Heart left ventricle (tissue), 13 donors: ENCODE data around the gene BTD.

Experiments used
- POLR2A ChIP-seq, 2 donors: fragments of 450-650 bp; IDR thresholded peaks; one replicate each; pipeline ENCODE4 v1.6.1; 2017; ENCODE audit warnings: antibody characterized with exemption in 2 of 2, mild to moderate bottlenecking in 2 of 2, moderate library complexity in 2 of 2
- TF ChIP-seq, protein P1 (sequence below), 12 donors: fragments of 200-600 bp; sonication (generic) in 4 of 12; IDR thresholded peaks; one replicate each; pipeline versions ENCODE4 v1.5.0 to v1.8.0; 2018 to 2022; ENCODE audit warnings: antibody characterized with exemption in 12 of 12, mild to moderate bottlenecking in 5 of 12
- donor health status: ischemic (EF 13 %, LVEDD 7.1; RV severe dilation, severe dysfunction).
- donor health status: DM: no; HTN: yes; CAD: no.
- donor health status: DM: no; HTN: no; CAD: no.
- donor health status: ischemic (EF 25% LVEDD 6.9; RV normal size, moderate dysfunction).
- donor health status: ischemic (EF 25% LVEDD 5.7; RV mildly dilated, moderate dysfunction).
- donor health status: ischemic (EF 35%, LVEDD 5.7; RV mildly dilated, moderate dysfunction).
- donor health status: nonischemic (EF 11% LVEDD 7.7; RV severe dilation, severe dysfunction).
- donor health status: DM: yes; HTN: yes; CAD: no.
- donor health status: PGD.
- donor health status: ischemic (EF 29% LVEDD 5.4; RV normal size, mild dysfunction).
- donor health status: nonischemic (EF 23%, LVEDD 6.1; RV moderate dilation, normal function).

DNA sequence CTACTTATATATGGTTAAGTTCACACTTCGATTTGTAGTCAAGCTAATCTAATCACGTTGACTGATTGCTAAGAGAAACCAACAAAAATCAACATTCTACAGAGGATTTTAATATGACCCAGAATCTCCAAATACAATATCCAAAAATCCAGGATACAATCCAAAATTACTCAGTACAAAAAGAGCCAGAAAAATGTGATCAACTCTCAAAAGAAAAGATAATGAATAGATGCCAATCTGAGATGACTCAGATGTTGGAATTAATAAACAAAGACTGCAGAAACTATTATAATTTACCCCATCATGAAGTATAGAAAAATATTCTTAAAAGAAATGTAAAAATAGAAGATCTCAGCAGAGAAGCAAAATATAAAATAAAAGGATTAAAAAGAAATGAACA is 22.5 kb upstream of the BTD start:
- TF ChIP-seq, protein P1, sequence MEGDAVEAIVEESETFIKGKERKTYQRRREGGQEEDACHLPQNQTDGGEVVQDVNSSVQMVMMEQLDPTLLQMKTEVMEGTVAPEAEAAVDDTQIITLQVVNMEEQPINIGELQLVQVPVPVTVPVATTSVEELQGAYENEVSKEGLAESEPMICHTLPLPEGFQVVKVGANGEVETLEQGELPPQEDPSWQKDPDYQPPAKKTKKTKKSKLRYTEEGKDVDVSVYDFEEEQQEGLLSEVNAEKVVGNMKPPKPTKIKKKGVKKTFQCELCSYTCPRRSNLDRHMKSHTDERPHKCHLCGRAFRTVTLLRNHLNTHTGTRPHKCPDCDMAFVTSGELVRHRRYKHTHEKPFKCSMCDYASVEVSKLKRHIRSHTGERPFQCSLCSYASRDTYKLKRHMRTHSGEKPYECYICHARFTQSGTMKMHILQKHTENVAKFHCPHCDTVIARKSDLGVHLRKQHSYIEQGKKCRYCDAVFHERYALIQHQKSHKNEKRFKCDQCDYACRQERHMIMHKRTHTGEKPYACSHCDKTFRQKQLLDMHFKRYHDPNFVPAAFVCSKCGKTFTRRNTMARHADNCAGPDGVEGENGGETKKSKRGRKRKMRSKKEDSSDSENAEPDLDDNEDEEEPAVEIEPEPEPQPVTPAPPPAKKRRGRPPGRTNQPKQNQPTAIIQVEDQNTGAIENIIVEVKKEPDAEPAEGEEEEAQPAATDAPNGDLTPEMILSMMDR (IDR thresholded peaks at IDR 0.05), result no peak
- no peak for TF ChIP-seq POLR2A (IDR thresholded peaks at IDR 0.05)
